AG04449 (cell line): ENCODE measurements around the gene PCCA.

Source experiments
- CTCF ChIA-PET: fragments of 350-600 bp; formaldehyde crosslinking; extraction: SDS; loops from one replicate; lab custom pipeline; 2021; ENCODE audit warnings: antibody characterized with exemption; lab: Yijun Ruan, JAX
- POLR2A ChIA-PET: fragments of 400-600, 350-600 bp; formaldehyde crosslinking; extraction: SDS; loops from one replicate; lab custom pipeline; 2020; ENCODE audit warnings: antibody characterized with exemption, inconsistent platforms; lab: Yijun Ruan, JAX
- DNase-seq: peaks from one replicate; pipeline ENCODE4 v3.0.0-alpha.2; 2010; ENCODE audit warnings: low read depth, low spot score
- H3K4me3 ChIP-seq: 2 replicates; pipeline ENCODE4 v1.5.1; 2011; ENCODE audit warnings: low read depth, mild to moderate bottlenecking, control low read depth, low read length
- TF ChIP-seq, protein P1 (sequence below): IDR thresholded peaks from one replicate; pipeline ENCODE4 v1.5.1; 2011; ENCODE audit warnings: mild to moderate bottlenecking, moderate library complexity, low read length, control low read depth, inconsistent platforms; ENCODE audit not compliant: insufficient read depth; ENCODE audit errors: missing control alignments

Gene PCCA

DNA sequence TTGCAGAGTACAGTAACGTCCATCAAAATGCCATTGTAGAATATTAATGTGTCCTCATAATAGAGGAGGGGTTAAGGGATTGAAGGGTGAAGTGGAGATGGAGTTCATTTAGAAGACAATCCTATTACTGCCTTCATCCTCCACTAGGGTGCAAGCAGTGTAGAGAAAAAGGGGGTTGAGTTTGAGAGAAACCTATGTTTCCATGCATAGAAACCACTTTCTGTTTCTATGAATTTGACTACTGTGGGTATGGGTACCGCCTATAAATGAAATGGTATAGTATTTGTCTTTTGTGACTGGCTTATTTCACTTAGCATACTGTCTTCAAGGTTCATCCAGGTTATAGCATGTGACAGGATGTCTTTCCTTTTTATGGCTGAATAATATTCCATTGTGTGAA is 343.7 kb downstream of the PCCA start:
- ChIA-PET POLR2A (no interaction called here), CTCF (no interaction called here)
- TF ChIP-seq, protein P1, sequence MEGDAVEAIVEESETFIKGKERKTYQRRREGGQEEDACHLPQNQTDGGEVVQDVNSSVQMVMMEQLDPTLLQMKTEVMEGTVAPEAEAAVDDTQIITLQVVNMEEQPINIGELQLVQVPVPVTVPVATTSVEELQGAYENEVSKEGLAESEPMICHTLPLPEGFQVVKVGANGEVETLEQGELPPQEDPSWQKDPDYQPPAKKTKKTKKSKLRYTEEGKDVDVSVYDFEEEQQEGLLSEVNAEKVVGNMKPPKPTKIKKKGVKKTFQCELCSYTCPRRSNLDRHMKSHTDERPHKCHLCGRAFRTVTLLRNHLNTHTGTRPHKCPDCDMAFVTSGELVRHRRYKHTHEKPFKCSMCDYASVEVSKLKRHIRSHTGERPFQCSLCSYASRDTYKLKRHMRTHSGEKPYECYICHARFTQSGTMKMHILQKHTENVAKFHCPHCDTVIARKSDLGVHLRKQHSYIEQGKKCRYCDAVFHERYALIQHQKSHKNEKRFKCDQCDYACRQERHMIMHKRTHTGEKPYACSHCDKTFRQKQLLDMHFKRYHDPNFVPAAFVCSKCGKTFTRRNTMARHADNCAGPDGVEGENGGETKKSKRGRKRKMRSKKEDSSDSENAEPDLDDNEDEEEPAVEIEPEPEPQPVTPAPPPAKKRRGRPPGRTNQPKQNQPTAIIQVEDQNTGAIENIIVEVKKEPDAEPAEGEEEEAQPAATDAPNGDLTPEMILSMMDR = no peak
- no peak overlapping the region for H3K4me3 ChIP-seq
- no peak for DNase-seq

DNA sequence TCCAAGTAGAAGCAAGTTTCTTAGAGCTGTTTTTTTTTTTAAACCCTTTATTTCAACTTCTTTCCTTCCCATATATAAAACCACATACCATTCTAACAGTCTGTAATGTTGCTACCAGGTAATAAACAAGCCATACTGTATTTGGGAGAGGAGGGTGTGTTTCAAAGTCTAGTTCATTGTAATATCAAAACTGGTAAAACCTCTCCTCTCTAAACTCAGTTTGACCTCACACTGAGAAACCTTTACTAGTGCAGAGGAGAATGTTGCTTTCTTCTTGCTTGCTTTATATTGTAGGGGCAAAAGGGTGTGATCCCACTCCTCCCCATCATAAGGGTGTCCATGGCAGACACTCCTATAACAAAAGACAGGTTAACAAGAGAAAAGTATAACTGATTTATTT is 344.6 kb downstream of the PCCA start:
- DNase-seq = no peak
- TF ChIP-seq, protein P1 = no peak
- POLR2A ChIA-PET = no interaction called here
- CTCF ChIA-PET = no interaction called here
- H3K4me3 ChIP-seq = no peak overlapping the region

DNA sequence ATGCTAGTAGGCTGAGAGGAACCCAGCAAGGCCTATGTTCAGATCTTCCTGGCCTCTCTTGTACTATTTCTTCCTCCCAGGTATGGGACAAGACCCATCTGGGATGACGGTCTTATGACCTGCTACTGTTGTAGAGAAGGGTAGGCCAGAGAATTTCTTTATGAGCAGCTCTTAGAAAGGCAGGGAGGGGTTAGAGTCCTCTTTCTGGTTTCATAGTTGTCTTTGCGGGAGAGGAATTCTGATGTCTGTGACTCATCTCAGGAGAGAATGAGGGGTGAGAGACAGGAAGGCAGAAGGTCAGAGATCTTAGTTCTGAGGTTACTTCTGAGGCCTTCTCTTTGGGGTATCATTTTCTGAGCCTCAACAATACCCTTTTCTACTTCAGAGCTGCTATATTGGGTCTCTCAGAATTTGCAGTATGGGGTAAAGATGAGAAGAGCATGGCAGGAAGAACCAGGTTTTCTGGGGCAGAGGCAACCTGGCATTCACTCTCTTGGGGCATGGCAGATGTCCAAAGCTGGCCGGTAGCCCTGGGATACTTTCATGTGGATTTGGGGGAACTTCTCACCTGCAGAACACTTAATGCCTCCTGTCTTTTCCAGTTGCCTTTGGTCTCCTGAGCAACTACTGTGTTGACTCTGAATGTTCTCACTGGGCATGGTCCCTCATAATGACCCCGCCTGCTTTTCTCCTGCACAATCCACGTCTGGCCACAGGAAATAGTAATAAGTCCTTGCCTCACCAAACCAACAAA is 345.3 kb downstream of the PCCA start:
- no peak overlapping the region for H3K4me3 ChIP-seq
- TF ChIP-seq, protein P1 = no peak
- CTCF ChIA-PET = interaction anchor here (1.0 kb wide), 1 partner anchor 199 kb away, joined by 3 read pairs; no protein-coding TSS in a partner anchor
- no peak for DNase-seq
- POLR2A ChIA-PET = no interaction called here

DNA sequence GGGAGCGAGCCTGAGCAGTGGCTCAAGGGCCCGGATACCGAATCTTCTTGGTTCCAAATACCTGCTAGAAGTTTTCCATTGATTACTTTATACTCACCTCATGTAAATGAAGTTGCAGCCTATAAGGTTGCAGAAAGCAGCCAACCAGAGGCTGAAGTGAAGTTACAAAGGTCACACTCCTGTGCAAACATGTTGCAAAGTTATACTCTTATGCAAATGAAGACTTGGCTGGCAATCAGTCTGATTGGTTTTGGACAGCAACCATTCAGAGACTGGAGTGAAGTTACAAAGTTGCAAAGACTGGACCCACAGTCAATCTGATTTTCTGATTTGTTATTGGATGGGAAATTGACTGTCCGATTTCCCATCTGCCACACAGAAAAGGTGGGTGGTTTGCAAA is 347.2 kb downstream of the PCCA start:
- H3K4me3 ChIP-seq = no peak overlapping the region
- DNase-seq = no peak
- CTCF ChIA-PET = no interaction called here
- POLR2A ChIA-PET = no interaction called here
- TF ChIP-seq, protein P1 = no peak

DNA sequence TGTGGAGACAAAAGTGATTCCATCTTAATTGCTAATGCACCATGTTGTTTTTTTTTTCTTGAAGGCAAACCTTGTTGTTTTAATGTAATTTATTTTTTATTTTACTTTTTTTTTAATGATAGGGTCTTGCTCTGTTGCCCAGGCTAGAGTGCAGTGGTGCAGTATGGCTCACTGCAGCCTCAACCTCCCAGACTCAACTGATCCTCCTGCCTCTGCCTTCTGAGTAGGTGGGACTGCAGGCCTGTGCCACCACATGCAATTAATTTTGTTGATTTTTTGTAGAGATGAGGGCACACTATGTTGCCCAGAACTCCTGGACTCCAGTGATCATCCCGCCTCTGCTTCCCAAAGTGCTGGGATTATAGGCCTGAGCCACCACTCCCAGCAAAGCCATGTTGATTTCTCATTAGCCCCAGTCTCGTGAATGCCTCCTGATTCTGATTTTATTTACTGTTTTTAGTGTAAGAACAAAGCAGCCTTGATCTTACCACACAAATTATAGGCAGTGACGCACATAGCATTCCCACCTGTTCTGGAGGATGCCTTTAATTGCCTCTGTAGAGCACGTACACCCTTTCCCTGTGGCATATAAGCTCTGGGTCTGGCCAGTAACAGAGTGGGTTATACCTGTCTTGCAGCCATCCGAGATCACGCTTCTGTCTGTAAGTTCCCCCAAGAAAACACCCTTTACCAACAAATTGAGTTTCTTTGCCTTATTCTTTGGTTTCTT is 349.3 kb downstream of the PCCA start:
- CTCF ChIA-PET = no interaction called here
- POLR2A ChIA-PET = no interaction called here
- no peak for DNase-seq
- H3K4me3 ChIP-seq = no peak overlapping the region
- TF ChIP-seq, protein P1 = no peak

DNA sequence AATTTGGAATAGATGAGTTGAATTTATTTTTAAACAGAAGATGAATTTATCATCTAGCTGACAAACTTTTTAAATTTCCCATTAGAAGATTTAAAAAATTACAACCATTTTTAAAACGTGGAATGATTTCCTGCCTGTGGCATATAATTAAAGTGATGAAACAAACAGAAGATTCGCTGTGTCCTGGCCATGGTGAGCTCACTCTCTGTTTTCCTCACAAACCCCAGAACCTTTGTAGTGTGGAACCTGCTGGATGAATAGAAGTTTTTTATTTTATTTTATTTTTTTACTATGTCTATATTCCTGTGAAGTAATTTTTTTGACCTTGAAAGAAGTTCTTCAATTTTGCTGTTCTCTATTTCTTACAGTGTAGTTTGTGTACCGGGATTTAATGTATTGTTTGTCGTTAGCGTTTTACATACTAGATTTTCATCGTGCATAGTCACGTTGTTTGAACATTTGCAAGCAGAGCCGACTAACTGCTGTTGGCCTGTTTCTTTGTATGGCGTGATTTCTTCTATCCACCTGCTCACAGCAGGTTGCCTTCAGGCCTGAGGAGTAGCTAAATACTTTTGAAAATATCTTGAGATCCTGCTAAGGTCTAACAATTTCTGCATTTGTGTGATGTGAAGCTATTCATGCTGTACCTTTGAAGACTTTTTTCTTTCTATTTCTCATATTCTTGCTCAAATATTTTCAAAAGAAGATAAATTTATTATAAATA is 350.5 kb downstream of the PCCA start:
- no peak overlapping the region for H3K4me3 ChIP-seq
- no peak for DNase-seq
- ChIA-PET POLR2A (no interaction called here), CTCF (no interaction called here)
- TF ChIP-seq, protein P1 = no peak
